ENCODE results near the gene GPR152. TPM values are rescaled to one million over a fixed set of nuclear protein-coding genes. Genes with fewer than 3 reads are reported as not detected.
A peak's percentile ranks its signal among the peaks of the same experiment; 100 is the strongest.

GPR152 gene
- total RNA-seq, 1 experiment from 2014 or later, result not detected

- H3K23me2 ChIP-seq (ENCODE audit: insufficient read length, low read depth, low read length, poor library complexity, severe bottlenecking), result peaks cover 12% of the 10 kb centered on the region
- H3K79me1 ChIP-seq (ENCODE audit: insufficient read depth, low read depth, low read length, poor library complexity, severe bottlenecking), result no peaks in the 10 kb centered on the region
- no peaks in the 10 kb centered on the region for H3K79me2 ChIP-seq (ENCODE audit: insufficient read depth, low read length)
- H3K9ac ChIP-seq (ENCODE audit: extremely low read depth, insufficient read length, low read length), result peak overlapping the region; percentile 81
- peak overlapping the region; percentile 90 for H3K18ac ChIP-seq (ENCODE audit: insufficient read length, low read depth, low read length)
- Mint-ChIP-seq H3K27me3 (ENCODE audit: low read depth) (peaks cover 2% of the 10 kb centered on the region), H3K4me1 (peaks cover 20 to 25% of the 10 kb centered on the region in 2 experiments), H3K4me3 (peak overlapping the region; percentile 83 to 86), H3K36me3 (ENCODE audit: insufficient read depth in 1 of 3, low read depth in 3 of 3) (peaks cover 0 to 4% (median 0%) of the 10 kb centered on the region in 3 experiments; a peak in 2 of 7 replicates), H3K9me3 (no peaks in the 10 kb centered on the region), H3K27ac (peak overlapping the region in 2 of 3 experiments; percentile 71 to 95; a peak in 4 of 7 replicates)
- no peaks in the 10 kb centered on the region; the same call in 1 of the 2 replicates for H3K4me1 ChIP-seq (ENCODE audit: insufficient read depth, low read length)
- no peaks in the 10 kb centered on the region for H4K20me1 ChIP-seq (ENCODE audit: control insufficient read depth, insufficient read depth, insufficient read length)
- H2BK5ac ChIP-seq (ENCODE audit: insufficient read length, low read length), result no peak overlapping the region
- no peaks in the 10 kb centered on the region for H3K27me3 ChIP-seq (ENCODE audit: insufficient read depth, low read length)
- no peak for DNase-seq
- no CpG with 5 or more reads among the region's 3 CpGs for WGBS (ENCODE audit: extremely low coverage, insufficient read length, low lambda C conversion rate)
- no peak overlapping the region for H2AFZ ChIP-seq (ENCODE audit: low read length)
- H3K14ac ChIP-seq (ENCODE audit: insufficient read depth, low read length), result peak overlapping the region; percentile 90; the same call in 1 of the 2 replicates
- no peak overlapping the region for H2BK12ac ChIP-seq (ENCODE audit: insufficient read length, low read depth, low read length)
- H3K9me3 ChIP-seq (ENCODE audit: control insufficient read depth, low read depth, low read length), result no peaks in the 10 kb centered on the region
- H4K8ac ChIP-seq (replicated peaks; ENCODE audit: insufficient read length, low read depth, low read length), result no peak overlapping the region
- H3K23ac ChIP-seq (ENCODE audit: insufficient read length, low read depth, low read length), result no peak overlapping the region
- no peak overlapping the region for H4K91ac ChIP-seq (ENCODE audit: insufficient read length, low read depth, low read length)
- no peak overlapping the region for H2BK15ac ChIP-seq (ENCODE audit: low read depth, low read length)
- TF ChIP-seq, protein P1, sequence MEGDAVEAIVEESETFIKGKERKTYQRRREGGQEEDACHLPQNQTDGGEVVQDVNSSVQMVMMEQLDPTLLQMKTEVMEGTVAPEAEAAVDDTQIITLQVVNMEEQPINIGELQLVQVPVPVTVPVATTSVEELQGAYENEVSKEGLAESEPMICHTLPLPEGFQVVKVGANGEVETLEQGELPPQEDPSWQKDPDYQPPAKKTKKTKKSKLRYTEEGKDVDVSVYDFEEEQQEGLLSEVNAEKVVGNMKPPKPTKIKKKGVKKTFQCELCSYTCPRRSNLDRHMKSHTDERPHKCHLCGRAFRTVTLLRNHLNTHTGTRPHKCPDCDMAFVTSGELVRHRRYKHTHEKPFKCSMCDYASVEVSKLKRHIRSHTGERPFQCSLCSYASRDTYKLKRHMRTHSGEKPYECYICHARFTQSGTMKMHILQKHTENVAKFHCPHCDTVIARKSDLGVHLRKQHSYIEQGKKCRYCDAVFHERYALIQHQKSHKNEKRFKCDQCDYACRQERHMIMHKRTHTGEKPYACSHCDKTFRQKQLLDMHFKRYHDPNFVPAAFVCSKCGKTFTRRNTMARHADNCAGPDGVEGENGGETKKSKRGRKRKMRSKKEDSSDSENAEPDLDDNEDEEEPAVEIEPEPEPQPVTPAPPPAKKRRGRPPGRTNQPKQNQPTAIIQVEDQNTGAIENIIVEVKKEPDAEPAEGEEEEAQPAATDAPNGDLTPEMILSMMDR (conservative IDR thresholded peaks at IDR 0.05), result no peak
- H3K56ac ChIP-seq (ENCODE audit: insufficient read length, low read depth, low read length), result no peak overlapping the region
- H4K5ac ChIP-seq (ENCODE audit: insufficient read length, low read depth, low read length), result no peak overlapping the region
- H2AK5ac ChIP-seq (ENCODE audit: insufficient read length, low read length), result no peak overlapping the region
- no peak overlapping the region for H3K27ac ChIP-seq (ENCODE audit: insufficient read length, low read depth, low read length)
- no peak overlapping the region for H2BK20ac ChIP-seq (ENCODE audit: low read depth, low read length, poor library complexity, severe bottlenecking)
- no peak overlapping the region for H2BK120ac ChIP-seq (ENCODE audit: low read depth, low read length, poor library complexity, severe bottlenecking)
- H3T11ph ChIP-seq (ENCODE audit: low read length), result no peak overlapping the region
- peak overlapping the region; percentile 49 for H3K4me2 ChIP-seq (ENCODE audit: insufficient read depth, insufficient read length, low read length)
- no peak overlapping the region for H3K4ac ChIP-seq (ENCODE audit: low read depth, low read length)
These were observed 12.6 kb upstream of the GPR152 start for GRCh38 chr11:67465189-67465510.
